ENCODE data around the gene MYO1D.

DNA sequence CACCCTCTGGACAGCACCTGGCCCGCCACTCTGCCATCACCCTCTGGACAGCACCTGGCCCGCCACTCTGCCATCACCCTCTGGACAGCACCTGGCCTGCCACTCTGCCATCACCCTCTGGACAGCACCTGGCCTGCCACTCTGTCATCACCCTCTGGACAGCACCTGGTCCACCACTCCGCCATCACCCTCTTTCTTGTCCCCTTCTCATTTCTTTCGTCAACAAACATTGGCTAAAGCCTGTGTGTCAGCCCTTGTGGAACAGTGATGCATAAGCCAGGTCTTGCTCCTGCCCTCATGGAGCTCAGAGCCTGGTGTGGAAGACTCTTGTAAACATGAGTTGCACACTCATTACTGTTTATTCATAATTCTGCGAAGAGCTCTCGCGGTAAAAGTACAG, 358.9 kb downstream of the MYO1D start:
- TF ChIP-seq CTCF (IDR thresholded peaks at IDR 0.05) (no peak), POLR2AphosphoS5 (IDR thresholded peaks at IDR 0.05) (no peak)
